Endothelial cell (in vitro differentiated cells): ENCODE measurements around the gene SAMD5. TPM values are rescaled to one million over a fixed set of nuclear protein-coding genes. Genes with fewer than 3 reads are reported as not detected.

Source experiments
- DNase-seq: peaks from one replicate; pipeline ENCODE4 v3.0.0; 2021; ENCODE audit warnings: low spot score
- H3K27ac Mint-ChIP-seq: one replicate; pipeline ENCODE4 v1.8.0; 2021; ENCODE audit warnings: mixed read lengths, inconsistent platforms; ENCODE audit not compliant: unreplicated experiment
- H3K27me3 Mint-ChIP-seq: one replicate; pipeline ENCODE4 v1.8.0; 2021; ENCODE audit warnings: mild to moderate bottlenecking, moderate library complexity, mixed read lengths, inconsistent platforms; ENCODE audit not compliant: unreplicated experiment
- H3K36me3 Mint-ChIP-seq: one replicate; pipeline ENCODE4 v1.8.0; 2021; ENCODE audit warnings: mild to moderate bottlenecking, low read depth, mixed read lengths, inconsistent platforms; ENCODE audit not compliant: unreplicated experiment
- H3K4me1 Mint-ChIP-seq: one replicate; pipeline ENCODE4 v1.8.0; 2021; ENCODE audit warnings: mild to moderate bottlenecking, mixed read lengths, inconsistent platforms; ENCODE audit not compliant: unreplicated experiment
- H3K4me3 Mint-ChIP-seq: one replicate; pipeline ENCODE4 v1.8.0; 2021; ENCODE audit warnings: mild to moderate bottlenecking, mixed read lengths, inconsistent platforms; ENCODE audit not compliant: unreplicated experiment
- H3K9me3 Mint-ChIP-seq: one replicate; pipeline ENCODE4 v1.8.0; 2021; ENCODE audit warnings: mixed read lengths, inconsistent platforms; ENCODE audit not compliant: unreplicated experiment
- total RNA-seq: library from RNA; stranded (reverse); fragmentation: NEBNext Ultra II Directional; extraction: Animal tissue kit (Norgen Biotek cat#: 25700); gene quantifications from one replicate; pipeline ENCODE4 v1.2.1, GENCODE V29; 2021; ENCODE audit not compliant: unreplicated experiment
- TF ChIP-seq, protein P1 (sequence below): fragments of 200-600 bp; sonication (generic); IDR thresholded peaks from one replicate; pipeline ENCODE4 v1.5.0; 2021; ENCODE audit warnings: antibody characterized with exemption; ENCODE audit not compliant: unreplicated experiment

Gene SAMD5
- total RNA-seq, 1 donor from 2014 or later, result 4.7 TPM

DNA sequence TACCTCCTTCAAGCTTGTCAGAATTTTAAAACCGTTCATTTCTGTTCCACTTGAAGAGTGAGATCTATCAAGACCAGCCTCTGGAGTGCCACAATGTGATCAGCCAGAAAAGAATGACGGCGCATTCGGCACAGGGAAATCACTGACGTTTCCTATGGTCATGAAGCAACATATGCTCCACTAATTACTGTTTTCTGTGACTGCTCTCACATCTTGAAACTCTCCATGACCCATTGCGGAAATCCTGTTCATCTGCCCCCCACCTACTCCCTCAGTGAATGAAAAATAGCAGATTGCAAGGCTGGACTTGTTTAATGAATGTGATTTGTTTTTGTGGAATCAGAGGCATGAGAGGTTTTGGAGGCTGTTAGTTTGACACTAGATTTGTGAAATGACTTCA lies 53.2 kb downstream of the SAMD5 start:
- H3K36me3 Mint-ChIP-seq, result no peaks in the 10 kb centered on the region
- no peak overlapping the region for H3K4me3 Mint-ChIP-seq

DNA sequence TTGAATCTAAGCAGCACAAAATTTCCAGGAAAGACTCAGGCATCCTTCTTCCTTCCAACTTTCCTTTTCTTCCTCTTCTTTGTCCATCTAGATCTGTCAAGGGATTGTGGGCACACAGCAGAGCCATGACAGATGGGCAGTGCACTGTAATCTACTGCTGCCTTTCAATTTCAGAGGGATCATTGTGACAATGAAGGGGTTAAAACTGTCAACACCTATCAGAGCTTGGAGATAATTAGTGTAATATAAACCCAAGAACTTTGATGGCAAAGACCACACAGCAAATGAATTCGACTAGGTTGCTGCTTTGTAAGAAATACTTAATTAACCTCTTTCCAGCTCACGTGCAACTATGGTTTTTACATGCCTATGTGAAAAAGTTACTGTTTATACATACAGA lies 55.0 kb downstream of the SAMD5 start:
- Mint-ChIP-seq H3K9me3 (no peaks in the 10 kb centered on the region), H3K36me3 (no peaks in the 10 kb centered on the region), H3K4me3 (no peak overlapping the region), H3K27ac (no peak overlapping the region), H3K4me1 (no peaks in the 10 kb centered on the region), H3K27me3 (no peaks in the 10 kb centered on the region)
- TF ChIP-seq, protein P1, sequence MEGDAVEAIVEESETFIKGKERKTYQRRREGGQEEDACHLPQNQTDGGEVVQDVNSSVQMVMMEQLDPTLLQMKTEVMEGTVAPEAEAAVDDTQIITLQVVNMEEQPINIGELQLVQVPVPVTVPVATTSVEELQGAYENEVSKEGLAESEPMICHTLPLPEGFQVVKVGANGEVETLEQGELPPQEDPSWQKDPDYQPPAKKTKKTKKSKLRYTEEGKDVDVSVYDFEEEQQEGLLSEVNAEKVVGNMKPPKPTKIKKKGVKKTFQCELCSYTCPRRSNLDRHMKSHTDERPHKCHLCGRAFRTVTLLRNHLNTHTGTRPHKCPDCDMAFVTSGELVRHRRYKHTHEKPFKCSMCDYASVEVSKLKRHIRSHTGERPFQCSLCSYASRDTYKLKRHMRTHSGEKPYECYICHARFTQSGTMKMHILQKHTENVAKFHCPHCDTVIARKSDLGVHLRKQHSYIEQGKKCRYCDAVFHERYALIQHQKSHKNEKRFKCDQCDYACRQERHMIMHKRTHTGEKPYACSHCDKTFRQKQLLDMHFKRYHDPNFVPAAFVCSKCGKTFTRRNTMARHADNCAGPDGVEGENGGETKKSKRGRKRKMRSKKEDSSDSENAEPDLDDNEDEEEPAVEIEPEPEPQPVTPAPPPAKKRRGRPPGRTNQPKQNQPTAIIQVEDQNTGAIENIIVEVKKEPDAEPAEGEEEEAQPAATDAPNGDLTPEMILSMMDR, result no peak
- no peak for DNase-seq

More for the DNA sequence above, 53.2 kb downstream of the SAMD5 start:
- DNase-seq, result no peak
- Mint-ChIP-seq H3K27ac (no peak overlapping the region), H3K4me1 (no peaks in the 10 kb centered on the region), H3K27me3 (no peaks in the 10 kb centered on the region), H3K9me3 (no peaks in the 10 kb centered on the region)
- TF ChIP-seq, protein P1, result no peak

DNA sequence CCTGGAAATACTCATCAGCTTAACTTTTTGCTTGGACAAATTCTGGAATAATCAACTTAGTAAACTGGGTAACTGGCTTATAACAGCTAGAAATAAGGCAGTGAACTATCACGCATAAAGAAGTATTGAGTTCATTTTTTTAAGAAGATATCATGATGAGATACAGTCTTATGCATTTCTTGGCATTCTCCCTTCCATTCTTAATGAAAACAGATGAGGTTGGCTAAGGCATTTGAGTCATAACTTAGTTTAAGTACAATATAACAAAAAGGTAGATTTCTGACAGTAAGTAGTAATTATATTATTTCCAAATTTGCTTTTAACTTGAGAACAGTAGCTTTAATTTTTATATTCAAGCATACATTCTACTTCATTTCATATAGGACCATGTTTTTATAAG lies 56.1 kb downstream of the SAMD5 start:
- TF ChIP-seq, protein P1, result no peak
- no peaks in the 10 kb centered on the region for H3K36me3 Mint-ChIP-seq
- H3K27me3 Mint-ChIP-seq, result no peaks in the 10 kb centered on the region
- no peaks in the 10 kb centered on the region for H3K9me3 Mint-ChIP-seq
- no peak overlapping the region for H3K4me3 Mint-ChIP-seq
- no peak overlapping the region for H3K27ac Mint-ChIP-seq
- DNase-seq, result no peak
- no peaks in the 10 kb centered on the region for H3K4me1 Mint-ChIP-seq

DNA sequence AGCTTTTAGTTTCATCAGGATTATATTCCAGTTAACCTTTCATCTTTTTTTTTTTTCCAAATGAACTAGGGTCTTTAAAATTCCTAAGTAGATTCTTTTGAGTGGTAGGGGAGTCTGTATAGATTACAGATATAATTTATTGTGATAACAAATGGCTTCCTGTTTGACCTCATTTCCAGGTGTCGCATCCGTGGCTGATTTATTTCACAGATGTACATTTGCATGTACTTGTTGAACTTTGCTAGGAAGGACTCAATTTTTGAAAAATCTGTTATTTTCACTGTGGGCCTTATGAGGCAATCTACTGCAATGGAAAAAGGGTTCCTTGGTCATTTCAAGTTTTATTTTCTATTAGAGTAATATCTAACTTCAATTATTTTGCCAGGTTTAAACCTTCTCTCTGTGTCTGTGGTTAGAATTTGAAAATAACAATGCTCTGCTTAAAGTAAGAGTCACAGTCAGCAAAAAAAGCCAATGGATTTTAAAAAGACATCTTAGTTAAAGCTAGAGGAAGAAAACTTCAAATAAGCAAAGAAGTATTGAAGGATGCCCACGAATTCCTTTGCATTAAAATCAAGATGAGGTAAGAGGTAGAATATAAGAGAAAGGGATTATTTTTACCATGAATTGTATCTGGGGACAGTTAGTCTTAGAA lies 57.9 kb downstream of the SAMD5 start:
- no peaks in the 10 kb centered on the region for H3K36me3 Mint-ChIP-seq
- DNase-seq, result no peak
- H3K4me1 Mint-ChIP-seq, result no peaks in the 10 kb centered on the region
- no peak overlapping the region for H3K27ac Mint-ChIP-seq
- H3K27me3 Mint-ChIP-seq, result no peaks in the 10 kb centered on the region
- no peaks in the 10 kb centered on the region for H3K9me3 Mint-ChIP-seq
- no peak overlapping the region for H3K4me3 Mint-ChIP-seq
- TF ChIP-seq, protein P1, result no peak

DNA sequence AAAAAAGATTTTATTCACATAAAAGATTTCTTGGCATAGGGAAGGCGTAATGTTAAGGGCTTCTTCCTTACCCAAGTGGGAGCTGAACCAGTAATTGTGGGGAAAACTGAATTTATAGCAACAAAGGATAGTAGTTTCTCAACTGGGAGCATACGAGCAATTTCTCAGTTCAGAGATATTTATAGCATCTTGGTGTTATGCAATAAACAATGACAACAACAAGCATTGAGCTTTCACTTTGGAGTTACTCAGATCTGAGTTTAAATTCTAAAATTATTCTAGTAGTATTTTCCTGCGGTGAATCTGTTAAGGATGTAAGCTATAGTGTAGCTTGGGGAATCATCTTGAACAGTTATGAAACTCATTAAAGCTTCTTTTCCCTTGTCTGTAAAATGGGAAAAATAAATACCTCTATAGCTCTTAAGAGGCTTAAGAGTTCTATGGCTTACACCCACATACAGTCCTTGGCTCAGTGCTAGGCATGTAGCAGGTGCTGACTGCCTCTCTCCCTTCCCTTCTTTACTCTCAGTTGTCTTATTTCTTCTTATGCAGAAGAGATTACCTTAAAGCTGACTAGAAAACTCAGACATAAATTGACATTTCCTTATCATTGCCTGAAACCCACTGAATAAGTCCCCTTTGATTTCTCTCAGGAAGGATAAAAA lies 58.8 kb downstream of the SAMD5 start:
- TF ChIP-seq, protein P1, result no peak
- no peak for DNase-seq
- H3K4me1 Mint-ChIP-seq, result no peaks in the 10 kb centered on the region
- H3K27ac Mint-ChIP-seq, result no peak overlapping the region
- no peaks in the 10 kb centered on the region for H3K9me3 Mint-ChIP-seq
- H3K4me3 Mint-ChIP-seq, result no peak overlapping the region
- no peaks in the 10 kb centered on the region for H3K36me3 Mint-ChIP-seq
- H3K27me3 Mint-ChIP-seq, result no peaks in the 10 kb centered on the region
